Endodermal cell (in vitro differentiated cells): Measurements from ENCODE around the gene TESK1. TPM values are rescaled to one million over a fixed set of nuclear protein-coding genes. Genes with fewer than 3 reads are reported as not detected.

Experiments
- DNase-seq: peaks from one replicate; pipeline ENCODE4 v3.0.0-alpha.2; 2017
- H3K27ac ChIP-seq: 2 replicates; pipeline ENCODE4 v1.5.1; 2013; ENCODE audit warnings: mild to moderate bottlenecking, low read depth, low read length, moderate library complexity
- H3K27me3 ChIP-seq: 2 replicates; pipeline ENCODE4 v1.6.1; 2013; ENCODE audit warnings: mild to moderate bottlenecking, low read length, moderate library complexity; ENCODE audit not compliant: insufficient read depth, control insufficient read depth, poor library complexity, severe bottlenecking
- H3K36me3 ChIP-seq: 2 replicates; pipeline ENCODE4 v1.7.0; 2013; ENCODE audit warnings: mild to moderate bottlenecking, low read length, moderate library complexity; ENCODE audit not compliant: control insufficient read depth, insufficient read depth
- H3K4me1 ChIP-seq: one replicate; pipeline ENCODE4 v1.7.0; 2013; ENCODE audit warnings: low read length; ENCODE audit not compliant: control insufficient read depth, insufficient read depth
- H3K4me3 ChIP-seq: 2 replicates; pipeline ENCODE4 v1.5.1; 2013; ENCODE audit warnings: mild to moderate bottlenecking, low read length, moderate library complexity
- H3K9ac ChIP-seq: 2 replicates; pipeline ENCODE4 v1.6.1; 2013; ENCODE audit warnings: mild to moderate bottlenecking, low read length, moderate library complexity; ENCODE audit not compliant: poor library complexity, severe bottlenecking; ENCODE audit errors: extremely low read depth
- H3K9me3 ChIP-seq: 2 replicates; pipeline ENCODE4 v1.6.1; 2013; ENCODE audit warnings: mild to moderate bottlenecking, low read length, moderate library complexity; ENCODE audit not compliant: control insufficient read depth
- H3K27ac Mint-ChIP-seq: 2 replicates; pipeline ENCODE4 v1.8.0; 2020; ENCODE audit warnings: mixed read lengths
- H3K27me3 Mint-ChIP-seq: 2 replicates; pipeline ENCODE4 v1.8.0; 2021; ENCODE audit warnings: mild to moderate bottlenecking, mixed read lengths; ENCODE audit not compliant: insufficient read depth
- H3K36me3 Mint-ChIP-seq: 2 replicates; pipeline ENCODE4 v1.8.0; 2020; ENCODE audit warnings: low read depth, mixed read lengths
- H3K4me1 Mint-ChIP-seq: 2 replicates; pipeline ENCODE4 v1.8.0; 2020; ENCODE audit warnings: mixed read lengths
- H3K4me3 Mint-ChIP-seq: 2 replicates; pipeline ENCODE4 v1.8.0; 2020; ENCODE audit warnings: mild to moderate bottlenecking, moderate library complexity, mixed read lengths
- H3K9me3 Mint-ChIP-seq: 2 replicates; pipeline ENCODE4 v1.8.0; 2020; ENCODE audit warnings: mild to moderate bottlenecking, mixed read lengths
- WGBS, 2 experiments: methylation state at CpG; one replicate each; pipeline versions ENCODE4 v1.1.5 to v1.1.7; 2013; ENCODE audit warnings: missing lambda C conversion rate in 2 of 2, mixed read lengths in 1 of 2; ENCODE audit not compliant: insufficient coverage in 1 of 2, insufficient read length in 1 of 2; 5-methylcytosine and 5-hydroxymethylcytosine counted together
- total RNA-seq, 2 donors: library from RNA; stranded (reverse); fragmentation: NEBNext Ultra II Directional in 1 of 2; extraction: Animal tissue kit (Norgen Biotek cat#: 25700) in 1 of 2; gene quantifications; 2 replicates in 1 of 2; 3 replicates in 1 of 2; pipeline ENCODE4 v1.2.1, GENCODE V29; 2021
- TF ChIP-seq, protein P1 (sequence below): fragments of 200-600 bp; sonication (generic); conservative IDR thresholded peaks from 2 replicates; pipeline ENCODE4 v1.5.0; 2021; ENCODE audit warnings: antibody characterized with exemption, mild to moderate bottlenecking

The TESK1 gene
- total RNA-seq, 2 donors from 2014 or later, result 30.7 to 35.2 TPM

DNA sequence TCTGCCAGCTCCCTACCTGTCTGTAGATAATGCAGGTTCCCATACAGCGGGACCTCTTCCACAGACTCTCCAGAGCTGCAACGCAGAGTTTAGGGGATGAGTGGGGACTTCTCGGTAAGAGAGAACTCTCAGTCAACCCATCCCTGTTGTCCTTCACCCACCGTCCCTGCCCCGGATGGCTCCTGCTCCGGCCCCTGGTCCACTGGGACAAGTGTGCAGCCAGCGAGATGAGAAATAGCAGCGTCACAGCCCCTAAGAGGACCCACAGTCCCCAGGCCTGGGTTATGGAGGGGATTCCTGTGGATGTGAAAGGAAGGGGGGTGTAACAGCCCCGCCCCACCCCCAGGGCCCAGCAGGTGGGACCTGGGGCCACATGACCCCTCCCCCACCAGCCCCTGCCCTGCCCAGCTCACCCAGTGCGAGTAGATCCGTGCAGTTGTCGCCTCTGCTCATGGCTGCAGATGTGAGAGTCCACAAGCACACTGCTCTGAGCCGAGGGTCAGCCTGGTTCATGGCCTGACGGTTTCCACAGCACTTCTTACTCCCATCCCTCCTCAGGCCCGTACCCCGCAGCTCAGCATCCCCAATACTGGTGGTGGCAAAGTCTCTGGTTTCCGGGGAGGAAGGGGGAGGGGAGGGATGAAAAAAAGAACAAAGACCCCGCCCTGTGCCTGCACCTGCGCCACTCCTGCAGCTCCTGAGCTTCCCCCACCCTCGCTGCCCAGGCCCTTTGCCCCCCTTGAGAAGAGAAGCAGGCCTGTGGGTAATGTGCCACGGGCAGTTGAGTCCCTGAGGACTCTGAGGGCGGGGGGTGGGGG lies 45.5 kb downstream of the TESK1 start, which contains the start of gene SIT1:
Gene SIT1, minus strand, starts transcription at position 591 of the 818 bp plus-strand sequence. Its CDS starts 78 bp downstream, at position 513.
- no peak within 1 kb of the TSS for H3K9ac ChIP-seq
- no peak within 1 kb of the TSS for H3K4me3 Mint-ChIP-seq
- no peak within 1 kb of the TSS for H3K27ac Mint-ChIP-seq
- TF ChIP-seq, protein P1, sequence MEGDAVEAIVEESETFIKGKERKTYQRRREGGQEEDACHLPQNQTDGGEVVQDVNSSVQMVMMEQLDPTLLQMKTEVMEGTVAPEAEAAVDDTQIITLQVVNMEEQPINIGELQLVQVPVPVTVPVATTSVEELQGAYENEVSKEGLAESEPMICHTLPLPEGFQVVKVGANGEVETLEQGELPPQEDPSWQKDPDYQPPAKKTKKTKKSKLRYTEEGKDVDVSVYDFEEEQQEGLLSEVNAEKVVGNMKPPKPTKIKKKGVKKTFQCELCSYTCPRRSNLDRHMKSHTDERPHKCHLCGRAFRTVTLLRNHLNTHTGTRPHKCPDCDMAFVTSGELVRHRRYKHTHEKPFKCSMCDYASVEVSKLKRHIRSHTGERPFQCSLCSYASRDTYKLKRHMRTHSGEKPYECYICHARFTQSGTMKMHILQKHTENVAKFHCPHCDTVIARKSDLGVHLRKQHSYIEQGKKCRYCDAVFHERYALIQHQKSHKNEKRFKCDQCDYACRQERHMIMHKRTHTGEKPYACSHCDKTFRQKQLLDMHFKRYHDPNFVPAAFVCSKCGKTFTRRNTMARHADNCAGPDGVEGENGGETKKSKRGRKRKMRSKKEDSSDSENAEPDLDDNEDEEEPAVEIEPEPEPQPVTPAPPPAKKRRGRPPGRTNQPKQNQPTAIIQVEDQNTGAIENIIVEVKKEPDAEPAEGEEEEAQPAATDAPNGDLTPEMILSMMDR, result no peak
- no peaks in the 10 kb centered on the region for H3K27me3 ChIP-seq
- 72% methylated on average over 5 to 22 of the region's 22 CpGs for WGBS, 2 experiments
- no peak within 1 kb of the TSS for H3K27ac ChIP-seq
- H3K9me3 Mint-ChIP-seq, result no peaks in the 10 kb centered on the region
- H3K4me1 Mint-ChIP-seq, result peaks cover 3% of the 10 kb centered on the region
- H3K27me3 Mint-ChIP-seq, result peaks cover 12% of the 10 kb centered on the region
- no peaks in the 10 kb centered on the region for H3K9me3 ChIP-seq
- H3K4me1 ChIP-seq, result no peaks in the 10 kb centered on the region
- no peaks in the 10 kb centered on the region for H3K36me3 ChIP-seq
- H3K4me3 ChIP-seq, result no peak within 1 kb of the TSS
- no peaks in the 10 kb centered on the region for H3K36me3 Mint-ChIP-seq
- DNase-seq, result peak; percentile 57

GRCh38 chr9:35651956-35652828 lies 47.1 kb downstream of the TESK1 start:
- TF ChIP-seq, protein P1, result no peak
- DNase-seq, result no peak
- H3K9ac ChIP-seq, result no peak overlapping the region
- peaks cover 24% of the 10 kb centered on the region for H3K27me3 Mint-ChIP-seq
- no peaks in the 10 kb centered on the region for H3K9me3 Mint-ChIP-seq
- H3K4me3 Mint-ChIP-seq, result no peak overlapping the region
- no peak overlapping the region for H3K4me3 ChIP-seq
- no peaks in the 10 kb centered on the region for H3K27me3 ChIP-seq
- no peaks in the 10 kb centered on the region for H3K9me3 ChIP-seq
- 92 to 94% methylated on average over 6 to 7 of the region's 7 CpGs for WGBS, 2 experiments
- H3K36me3 Mint-ChIP-seq, result no peaks in the 10 kb centered on the region
- H3K4me1 Mint-ChIP-seq, result peaks cover 3% of the 10 kb centered on the region
- no peaks in the 10 kb centered on the region for H3K36me3 ChIP-seq
- H3K27ac Mint-ChIP-seq, result no peak overlapping the region
- H3K4me1 ChIP-seq, result no peaks in the 10 kb centered on the region
- no peak overlapping the region for H3K27ac ChIP-seq

DNA sequence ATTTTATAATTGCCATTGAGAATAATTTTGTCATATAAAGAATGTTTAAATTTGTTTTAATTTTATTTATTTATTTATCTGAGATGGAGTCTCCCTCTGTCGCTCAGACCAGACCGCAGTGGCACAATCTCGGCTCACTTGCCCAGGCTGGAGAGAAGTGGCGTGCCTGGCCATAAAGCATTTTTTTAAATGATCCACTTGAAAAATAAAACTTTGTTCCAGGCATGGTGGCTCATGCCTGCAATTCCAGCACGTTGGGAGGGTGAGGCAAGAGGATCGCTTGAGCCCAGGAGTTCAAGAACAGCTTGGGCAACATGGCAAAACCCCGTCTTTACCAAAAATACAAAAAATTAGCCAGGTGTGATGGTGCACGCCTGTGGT lies 47.8 kb downstream of the TESK1 start:
- H3K36me3 Mint-ChIP-seq, result no peaks in the 10 kb centered on the region
- WGBS, 2 experiments, result 92 to 95% methylated on average over 6 to 8 of the region's 8 CpGs
- Histone ChIP-seq H3K36me3 (no peaks in the 10 kb centered on the region), H3K27ac (no peak overlapping the region), H3K9me3 (no peaks in the 10 kb centered on the region), H3K4me1 (no peaks in the 10 kb centered on the region), H3K27me3 (no peaks in the 10 kb centered on the region), H3K9ac (no peak overlapping the region), H3K4me3 (no peak overlapping the region)
- TF ChIP-seq, protein P1, result no peak
- H3K4me3 Mint-ChIP-seq, result no peak overlapping the region
- DNase-seq, result no peak
- H3K27ac Mint-ChIP-seq, result no peak overlapping the region
- no peaks in the 10 kb centered on the region for H3K9me3 Mint-ChIP-seq
- H3K27me3 Mint-ChIP-seq, result peaks cover 21% of the 10 kb centered on the region
- H3K4me1 Mint-ChIP-seq, result peaks cover 3% of the 10 kb centered on the region
